Muscle layer of colon (tissue), 2 donors: ENCODE data around the gene KIF21B.

Source experiments
- H3K27ac ChIP-seq: one replicate; pipeline ENCODE4 v1.7.0; 2013; ENCODE audit warnings: low read depth, mild to moderate bottlenecking, low read length, moderate library complexity
- H3K27me3 ChIP-seq, 2 donors: one replicate each; pipeline ENCODE4 v1.7.0; 2013; ENCODE audit warnings: low read length in 2 of 2, mild to moderate bottlenecking in 2 of 2; ENCODE audit not compliant: insufficient read depth in 2 of 2, control insufficient read depth in 1 of 2
- H3K36me3 ChIP-seq: one replicate; pipeline ENCODE4 v1.7.0; 2013; ENCODE audit warnings: mild to moderate bottlenecking, low read length; ENCODE audit not compliant: insufficient read depth
- H3K4me1 ChIP-seq: one replicate; pipeline ENCODE4 v1.7.0; 2013; ENCODE audit warnings: mild to moderate bottlenecking, low read length; ENCODE audit not compliant: insufficient read depth
- H3K4me3 ChIP-seq, 2 donors: one replicate each; pipeline ENCODE4 v1.7.0; 2013; ENCODE audit warnings: low read length in 2 of 2, low read depth in 1 of 2, mild to moderate bottlenecking in 1 of 2, moderate library complexity in 1 of 2
- H3K9ac ChIP-seq: one replicate; pipeline ENCODE4 v1.7.0; 2013; ENCODE audit warnings: low read length
- H3K9me3 ChIP-seq: one replicate; pipeline ENCODE4 v1.7.0; 2013; ENCODE audit warnings: mild to moderate bottlenecking, low read length
- donor health status: abdominal sarcoma.
- donor health status: Adenocarcinoma of cecum.

Gene KIF21B

DNA sequence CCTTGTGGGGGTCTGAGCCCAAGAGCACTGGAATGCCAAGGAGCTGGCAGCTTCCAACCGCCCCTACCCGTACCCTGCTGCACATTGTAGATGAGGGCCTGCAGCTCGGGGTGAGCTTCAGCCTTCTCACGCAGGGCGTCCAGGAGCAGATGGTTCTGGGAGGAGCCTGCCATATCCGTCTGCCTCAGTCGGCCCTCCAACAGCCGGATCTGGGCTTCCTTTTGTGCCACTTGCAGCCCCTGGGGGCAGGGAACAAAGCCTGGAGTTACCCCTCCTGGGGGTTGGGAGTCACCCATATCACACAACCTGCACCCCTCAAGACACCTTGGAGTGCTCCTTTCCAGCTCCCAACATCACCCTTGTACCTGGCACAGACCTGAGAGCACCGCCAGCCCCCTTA, 34.8 kb downstream of the KIF21B start:
- no peak overlapping the region for H3K4me3 ChIP-seq
- H3K36me3 ChIP-seq = no peaks in the 10 kb centered on the region
- no peak overlapping the region for H3K27ac ChIP-seq
- H3K4me1 ChIP-seq = no peaks in the 10 kb centered on the region
- H3K9ac ChIP-seq = no peak overlapping the region
- no peaks in the 10 kb centered on the region for H3K9me3 ChIP-seq
- no peaks in the 10 kb centered on the region for H3K27me3 ChIP-seq

DNA sequence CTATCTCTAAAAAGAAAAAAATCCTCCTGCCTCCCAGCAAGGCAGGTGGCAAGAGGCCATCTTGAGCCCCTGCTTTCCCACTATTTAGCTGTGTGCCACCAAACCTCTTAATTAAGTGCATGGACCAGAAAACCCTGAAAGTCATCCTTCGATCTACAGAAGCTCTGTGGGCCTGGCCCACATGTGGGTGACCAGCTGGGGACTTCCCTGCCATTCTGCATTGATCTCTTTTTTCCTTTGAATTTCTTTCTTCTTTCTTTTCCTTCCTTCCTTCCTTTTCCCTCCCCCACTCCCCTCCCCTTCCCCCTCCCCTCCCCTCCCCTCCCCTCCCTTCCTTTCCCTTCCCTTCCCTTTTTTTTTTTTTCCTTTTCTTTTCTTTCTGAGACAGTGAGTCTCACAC, 38.0 kb downstream of the KIF21B start:
- Histone ChIP-seq H3K4me1 (no peaks in the 10 kb centered on the region), H3K36me3 (no peaks in the 10 kb centered on the region), H3K9me3 (no peaks in the 10 kb centered on the region)

DNA sequence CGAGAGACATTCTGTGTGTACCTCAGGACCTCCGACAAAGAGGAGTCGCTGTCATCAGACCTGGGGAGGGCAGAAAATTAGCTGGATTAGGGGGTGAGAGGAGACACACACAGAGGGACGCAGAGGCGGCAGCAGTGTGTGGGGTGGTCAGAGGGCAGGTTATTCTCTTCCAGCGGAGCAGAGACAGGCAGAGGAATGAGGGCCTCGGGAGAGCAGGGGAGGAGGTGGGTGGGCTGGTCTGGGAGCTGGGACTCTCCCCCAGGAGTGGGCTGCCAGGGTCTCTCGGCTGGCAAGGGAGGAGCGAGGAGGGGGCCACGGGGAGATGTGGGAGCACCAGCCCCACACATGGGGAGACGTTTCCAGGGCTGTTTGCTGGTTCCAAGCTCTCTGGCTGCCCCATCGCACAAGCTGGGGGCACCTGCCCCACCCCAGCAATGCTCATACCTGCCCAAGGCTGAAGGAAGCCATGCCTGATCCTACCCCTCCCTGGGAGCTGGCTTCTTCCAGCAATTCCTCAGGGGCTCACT, 40.4 kb downstream of the KIF21B start:
- no peaks in the 10 kb centered on the region for H3K36me3 ChIP-seq
- H3K4me3 ChIP-seq = no peak overlapping the region
- H3K9me3 ChIP-seq = no peaks in the 10 kb centered on the region
- no peaks in the 10 kb centered on the region for H3K4me1 ChIP-seq
- no peak overlapping the region for H3K9ac ChIP-seq
- no peak overlapping the region for H3K27ac ChIP-seq
- no peaks in the 10 kb centered on the region for H3K27me3 ChIP-seq

More for the DNA sequence above, 38.0 kb downstream of the KIF21B start:
- Histone ChIP-seq H3K4me3 (no peak overlapping the region), H3K27me3 (no peaks in the 10 kb centered on the region), H3K27ac (no peak overlapping the region), H3K9ac (no peak overlapping the region)

DNA sequence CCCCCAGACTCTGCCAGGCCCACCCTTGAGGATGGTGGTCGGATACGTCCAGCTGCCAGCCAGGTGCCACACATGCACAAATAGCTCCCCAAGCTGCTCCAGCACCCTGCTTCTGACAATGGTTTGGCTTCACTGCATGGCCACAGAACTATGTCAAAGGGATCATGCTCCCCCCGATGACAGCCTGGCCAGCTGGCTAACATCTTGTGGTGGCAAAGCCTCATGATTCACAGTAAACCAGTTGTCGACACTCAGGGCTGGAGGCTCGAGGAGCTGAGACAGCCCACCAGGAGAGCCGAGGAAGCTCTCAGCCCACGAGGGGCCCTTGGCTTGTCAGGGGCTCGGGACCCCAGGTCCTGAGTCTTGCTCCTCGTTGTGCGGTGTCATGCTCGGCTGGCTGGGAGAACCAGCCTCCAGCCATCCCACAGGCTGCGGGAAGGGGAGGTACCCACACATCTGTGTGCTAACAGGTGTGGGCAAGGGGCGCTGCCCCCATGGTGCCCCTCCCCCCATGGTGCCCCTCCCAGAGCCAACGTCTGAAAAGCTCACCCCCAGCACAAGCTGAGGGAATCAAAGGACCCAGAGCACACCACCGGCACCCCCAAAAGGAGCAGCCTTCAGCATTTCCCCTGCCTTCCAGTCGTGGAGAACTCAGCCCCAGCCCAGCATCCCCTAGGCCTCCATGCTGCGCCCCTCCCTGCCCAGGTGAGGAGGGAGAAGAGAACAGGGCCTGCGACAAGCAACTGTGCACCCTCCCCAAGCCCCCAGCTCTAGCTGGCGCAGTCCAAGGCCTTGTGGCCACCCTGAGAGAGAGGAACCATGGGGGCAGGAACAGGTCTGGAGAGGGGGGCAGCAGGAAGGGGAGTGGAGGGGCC, 41.2 kb downstream of the KIF21B start:
- Histone ChIP-seq H3K4me1 (no peaks in the 10 kb centered on the region), H3K9ac (no peak overlapping the region), H3K4me3 (no peak overlapping the region), H3K27me3 (no peaks in the 10 kb centered on the region), H3K9me3 (no peaks in the 10 kb centered on the region), H3K36me3 (no peaks in the 10 kb centered on the region), H3K27ac (no peak overlapping the region)

DNA sequence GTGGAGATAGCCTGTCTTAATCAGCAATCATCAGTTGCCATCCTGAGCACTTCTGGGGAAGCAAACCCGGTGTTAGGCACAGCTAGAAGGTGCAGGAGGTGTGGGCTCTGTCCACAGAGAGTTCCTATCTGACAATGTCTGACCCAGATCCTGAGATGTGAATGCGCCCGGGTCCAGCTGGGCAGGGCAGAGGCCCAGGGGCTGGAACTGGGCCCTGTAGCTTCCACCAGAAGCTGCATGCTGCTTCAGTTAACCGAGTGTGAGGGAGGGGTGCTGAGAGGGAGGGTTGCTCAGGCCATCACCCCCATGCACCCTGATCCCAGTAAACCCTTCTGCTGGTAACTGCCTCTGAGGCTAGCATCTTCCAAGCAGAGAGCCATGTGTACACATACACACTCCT, 42.2 kb downstream of the KIF21B start:
- no peaks in the 10 kb centered on the region for H3K36me3 ChIP-seq
- H3K27ac ChIP-seq = no peak overlapping the region
- H3K9ac ChIP-seq = no peak overlapping the region
- no peaks in the 10 kb centered on the region for H3K27me3 ChIP-seq
- H3K9me3 ChIP-seq = no peaks in the 10 kb centered on the region
- H3K4me1 ChIP-seq = no peaks in the 10 kb centered on the region
- no peak overlapping the region for H3K4me3 ChIP-seq

DNA sequence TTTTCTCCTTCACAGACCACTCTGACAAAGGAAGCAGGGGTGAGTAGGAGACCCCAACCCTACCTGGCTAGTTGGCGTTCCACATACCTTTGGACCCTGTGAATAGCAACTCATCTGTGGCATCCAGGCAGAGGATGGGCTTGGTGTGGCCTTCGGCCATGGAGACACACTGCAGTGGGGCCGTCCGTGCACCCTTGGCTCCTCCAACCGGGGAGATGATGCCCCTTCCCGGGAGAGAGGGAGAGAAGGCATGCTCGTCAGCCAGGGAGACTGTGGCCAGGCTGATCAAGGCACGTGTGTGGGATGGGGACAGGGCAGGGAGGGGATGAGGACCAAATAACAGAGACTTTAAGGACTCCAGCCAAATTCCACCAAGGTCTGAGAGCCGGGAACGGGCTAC, 42.6 kb downstream of the KIF21B start:
- Histone ChIP-seq H3K27ac (no peak overlapping the region), H3K36me3 (no peaks in the 10 kb centered on the region), H3K27me3 (no peaks in the 10 kb centered on the region), H3K4me3 (no peak overlapping the region), H3K4me1 (no peaks in the 10 kb centered on the region), H3K9me3 (no peaks in the 10 kb centered on the region), H3K9ac (no peak overlapping the region)

DNA sequence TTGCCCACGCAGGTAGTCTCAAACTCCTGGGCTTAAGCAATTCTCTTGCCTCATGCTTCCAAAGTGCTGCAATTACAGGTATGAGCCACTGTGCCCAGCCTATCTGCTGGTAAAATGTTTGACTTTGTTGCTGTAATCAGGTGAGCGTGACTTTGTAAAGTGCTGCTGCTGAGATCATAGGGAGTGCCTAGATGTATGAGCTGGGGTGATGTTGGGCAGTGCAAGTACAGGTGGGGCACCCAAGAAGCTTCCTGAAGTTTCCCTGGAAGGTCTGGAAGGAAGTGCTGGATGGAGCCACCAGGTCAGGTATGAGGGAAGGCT, 43.1 kb downstream of the KIF21B start:
- Histone ChIP-seq H3K9ac (no peak overlapping the region), H3K4me1 (no peaks in the 10 kb centered on the region), H3K36me3 (no peaks in the 10 kb centered on the region), H3K9me3 (no peaks in the 10 kb centered on the region), H3K4me3 (no peak overlapping the region), H3K27me3 (no peaks in the 10 kb centered on the region), H3K27ac (no peak overlapping the region)

DNA sequence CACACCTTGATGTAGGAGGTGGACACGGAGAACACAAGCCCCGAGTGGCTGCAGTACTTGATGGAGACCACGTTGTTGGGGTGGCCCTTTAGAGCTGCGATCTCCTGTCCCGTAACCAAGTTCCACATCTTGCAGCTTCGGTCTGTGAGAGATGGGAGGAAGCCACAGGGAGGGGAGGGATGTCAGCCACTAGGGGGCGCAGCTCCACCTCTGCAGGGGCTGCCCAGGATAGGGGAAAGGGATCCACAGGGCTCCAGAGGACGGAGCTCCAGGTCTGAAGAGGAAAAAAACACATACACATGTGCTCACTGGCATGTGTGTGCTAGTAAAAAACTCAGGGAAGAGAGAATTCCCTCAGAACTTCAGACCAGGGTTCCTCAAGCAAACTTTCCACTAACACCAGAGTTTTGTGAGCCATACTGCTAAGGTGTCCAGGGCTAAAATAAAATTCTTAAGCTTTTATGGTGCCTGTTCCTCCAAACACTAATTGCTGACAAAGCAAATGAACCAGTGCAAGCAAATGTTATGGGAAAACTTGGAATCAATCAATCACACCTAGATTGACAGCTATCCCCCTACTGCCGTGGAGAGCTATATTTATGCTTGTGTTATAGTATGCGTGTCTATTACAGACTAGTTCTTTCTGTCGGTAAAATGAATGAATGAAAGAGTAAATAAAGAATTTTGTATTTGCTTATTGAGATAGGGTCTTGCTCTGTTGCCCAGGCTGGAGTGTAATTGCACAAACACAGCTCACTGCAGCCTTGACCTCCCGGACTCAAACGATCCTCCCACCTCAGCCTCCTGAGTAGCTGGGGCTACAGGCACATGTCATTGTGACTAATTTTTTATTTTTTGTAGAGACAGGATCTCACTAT, 43.7 kb downstream of the KIF21B start:
- H3K9ac ChIP-seq = no peak overlapping the region
- no peak overlapping the region for H3K27ac ChIP-seq
- no peak overlapping the region for H3K4me3 ChIP-seq
- no peaks in the 10 kb centered on the region for H3K9me3 ChIP-seq
- no peaks in the 10 kb centered on the region for H3K4me1 ChIP-seq
- no peaks in the 10 kb centered on the region for H3K36me3 ChIP-seq
- no peaks in the 10 kb centered on the region for H3K27me3 ChIP-seq

DNA sequence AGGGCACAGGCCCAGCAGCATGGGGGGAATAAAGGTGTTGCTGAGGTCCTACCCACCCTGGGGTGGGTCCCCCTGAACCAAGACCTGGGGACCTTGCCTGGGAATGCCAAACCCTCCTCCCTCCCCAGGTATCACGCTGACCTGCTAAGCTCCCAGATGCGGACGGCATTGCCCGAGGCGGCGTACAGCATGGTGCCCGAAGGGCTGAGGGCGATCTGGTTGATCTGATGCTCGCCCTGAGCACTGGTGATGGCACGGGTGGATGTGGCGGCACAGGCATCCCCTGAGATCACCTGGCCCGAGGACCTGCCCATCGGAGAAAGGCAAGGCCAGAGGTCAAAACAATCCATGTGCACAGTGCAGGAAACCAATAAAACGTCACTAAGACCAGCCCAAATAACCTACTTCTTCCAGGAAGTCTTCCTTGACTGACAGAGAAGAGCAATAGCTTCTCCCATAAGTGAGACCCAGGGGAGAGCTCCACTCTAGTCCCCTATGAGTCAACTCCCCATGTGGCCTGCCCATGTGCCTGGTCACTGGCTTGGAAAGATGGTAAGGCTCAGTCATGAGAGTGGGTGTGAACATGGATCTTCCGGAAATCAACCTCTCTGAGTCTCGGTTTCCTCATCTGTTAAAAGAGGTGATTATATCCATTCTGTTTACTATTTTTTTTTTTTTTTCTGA, 46.3 kb downstream of the KIF21B start:
- no peaks in the 10 kb centered on the region for H3K9me3 ChIP-seq
- no peaks in the 10 kb centered on the region for H3K4me1 ChIP-seq
- H3K27me3 ChIP-seq = no peaks in the 10 kb centered on the region
- H3K4me3 ChIP-seq = no peak overlapping the region
- H3K36me3 ChIP-seq = no peaks in the 10 kb centered on the region
- H3K27ac ChIP-seq = no peak overlapping the region
- no peak overlapping the region for H3K9ac ChIP-seq

DNA sequence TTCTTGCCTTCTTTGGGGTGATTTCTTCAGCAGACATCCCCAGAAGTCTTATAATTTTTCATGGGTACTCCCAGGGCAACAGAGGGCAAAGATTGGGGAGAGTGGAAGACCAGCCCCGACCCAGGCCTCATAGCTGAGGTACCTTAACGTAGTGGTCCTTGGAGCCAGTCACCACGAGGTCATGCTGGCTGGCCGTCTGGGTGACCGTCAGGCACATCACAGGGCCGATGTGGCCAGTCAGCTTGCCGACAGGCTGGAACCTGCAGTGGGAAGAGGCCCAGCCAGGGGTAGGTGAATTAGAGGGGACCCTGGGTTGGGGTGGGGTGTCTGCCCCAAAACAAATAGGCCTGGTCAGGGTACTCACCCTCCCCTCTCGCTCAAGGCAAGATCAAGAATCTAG, 46.9 kb downstream of the KIF21B start:
- no peak overlapping the region for H3K27ac ChIP-seq
- H3K4me3 ChIP-seq = no peak overlapping the region
- no peaks in the 10 kb centered on the region for H3K4me1 ChIP-seq
- no peaks in the 10 kb centered on the region for H3K36me3 ChIP-seq
- no peaks in the 10 kb centered on the region for H3K9me3 ChIP-seq
- no peak overlapping the region for H3K9ac ChIP-seq
- H3K27me3 ChIP-seq = no peaks in the 10 kb centered on the region

DNA sequence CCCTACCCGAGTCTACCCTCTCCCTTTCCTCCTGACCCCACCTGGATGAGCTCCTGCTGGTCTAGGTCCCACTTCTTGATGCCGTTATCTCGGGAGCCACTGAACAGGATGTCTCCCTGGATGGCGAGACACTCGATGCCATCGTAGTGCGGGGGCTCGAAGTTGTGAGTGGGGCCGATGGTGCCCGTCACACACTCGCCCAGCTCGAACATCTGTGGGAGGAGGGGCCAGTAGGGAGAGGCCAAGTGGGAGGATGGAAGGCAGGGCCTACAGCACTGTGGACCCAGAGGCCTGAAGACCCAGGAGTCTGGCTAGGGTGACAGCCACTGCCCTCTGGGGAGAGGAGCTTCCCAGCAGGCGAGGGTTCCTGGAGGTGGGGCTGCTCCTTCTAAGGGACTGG, 48.1 kb downstream of the KIF21B start:
- Histone ChIP-seq H3K27ac (no peak overlapping the region), H3K27me3 (no peaks in the 10 kb centered on the region), H3K36me3 (no peaks in the 10 kb centered on the region), H3K4me3 (no peak overlapping the region), H3K4me1 (no peaks in the 10 kb centered on the region), H3K9me3 (no peaks in the 10 kb centered on the region), H3K9ac (no peak overlapping the region)
